A673 (cell line): ENCODE measurements around the gene SEMA4D.

Experiments used
- EZH2 ChIP-seq: fragments of 200-600 bp; sonication (generic); IDR thresholded peaks from 2 replicates; pipeline ENCODE4 v1.6.1; 2017; ENCODE audit warnings: borderline replicate concordance, low read depth, mild to moderate bottlenecking, mixed read lengths, antibody characterized with exemption, low read length; ENCODE audit not compliant: poor library complexity, severe bottlenecking
- TF ChIP-seq, protein P1 (sequence below): fragments of 300-800, 200-600 bp; sonication (generic); conservative IDR thresholded peaks from 2 replicates; pipeline ENCODE4 v1.5.1; 2017; ENCODE audit warnings: low read depth, mild to moderate bottlenecking, antibody characterized with exemption, low read length, moderate library complexity, mixed read lengths

DNA sequence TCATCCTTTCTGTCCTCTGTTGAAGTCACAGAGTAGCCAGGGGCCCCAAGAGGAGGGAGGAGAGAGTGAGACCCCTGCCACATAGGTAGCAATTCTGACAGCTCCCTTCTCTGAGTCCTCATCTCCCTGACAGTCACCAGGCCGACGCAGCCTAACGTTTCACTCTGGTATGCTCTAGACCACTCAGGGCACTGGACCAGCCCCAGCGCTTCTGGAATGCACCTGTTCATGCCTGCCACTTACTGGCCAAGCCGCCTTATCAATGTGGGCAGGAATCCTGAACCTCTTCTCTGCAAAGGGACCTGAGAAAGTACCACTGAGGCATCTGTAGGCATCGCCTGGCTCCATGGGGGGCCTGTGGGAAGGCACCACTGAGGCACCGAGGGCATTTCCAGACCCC, 129.4 kb downstream of the SEMA4D start:
- TF ChIP-seq, protein P1, sequence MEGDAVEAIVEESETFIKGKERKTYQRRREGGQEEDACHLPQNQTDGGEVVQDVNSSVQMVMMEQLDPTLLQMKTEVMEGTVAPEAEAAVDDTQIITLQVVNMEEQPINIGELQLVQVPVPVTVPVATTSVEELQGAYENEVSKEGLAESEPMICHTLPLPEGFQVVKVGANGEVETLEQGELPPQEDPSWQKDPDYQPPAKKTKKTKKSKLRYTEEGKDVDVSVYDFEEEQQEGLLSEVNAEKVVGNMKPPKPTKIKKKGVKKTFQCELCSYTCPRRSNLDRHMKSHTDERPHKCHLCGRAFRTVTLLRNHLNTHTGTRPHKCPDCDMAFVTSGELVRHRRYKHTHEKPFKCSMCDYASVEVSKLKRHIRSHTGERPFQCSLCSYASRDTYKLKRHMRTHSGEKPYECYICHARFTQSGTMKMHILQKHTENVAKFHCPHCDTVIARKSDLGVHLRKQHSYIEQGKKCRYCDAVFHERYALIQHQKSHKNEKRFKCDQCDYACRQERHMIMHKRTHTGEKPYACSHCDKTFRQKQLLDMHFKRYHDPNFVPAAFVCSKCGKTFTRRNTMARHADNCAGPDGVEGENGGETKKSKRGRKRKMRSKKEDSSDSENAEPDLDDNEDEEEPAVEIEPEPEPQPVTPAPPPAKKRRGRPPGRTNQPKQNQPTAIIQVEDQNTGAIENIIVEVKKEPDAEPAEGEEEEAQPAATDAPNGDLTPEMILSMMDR = no peak
- no peak for TF ChIP-seq EZH2
